ENCODE data around the gene ZNF280D. TPM values are rescaled to one million over a fixed set of nuclear protein-coding genes. Genes with fewer than 3 reads are reported as not detected.

The ZNF280D gene
- total RNA-seq, 1 donor from 2014 or later = 49.8 TPM

DNA sequence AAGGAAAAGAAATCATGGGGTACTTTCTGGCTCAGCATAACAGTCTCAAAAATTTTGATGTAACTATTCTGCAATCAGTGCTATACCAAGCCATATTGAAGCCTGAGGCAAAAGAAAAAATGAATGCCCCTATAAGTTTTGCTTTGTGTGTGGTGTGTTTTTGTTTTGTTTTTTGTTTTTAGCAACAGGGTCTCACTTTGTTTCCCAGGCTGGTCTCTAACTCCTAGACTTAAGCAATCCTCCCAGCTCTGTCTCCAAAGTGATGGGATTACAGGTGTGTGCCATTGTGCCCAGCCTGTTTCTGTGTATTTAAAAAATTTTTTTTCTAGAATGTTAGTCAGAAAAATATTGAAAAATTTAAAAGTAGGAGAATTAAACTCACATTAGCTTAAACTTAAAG, 93.2 kb downstream of the ZNF280D start:
- DNase-seq (ENCODE audit: low read depth) = no peak

- no peak for DNase-seq (ENCODE audit: low read depth)
Measured at GRCh38 chr15:56639631-56640030, 93.7 kb downstream of the ZNF280D start.

- no peak for DNase-seq (ENCODE audit: low read depth)
Measured at GRCh38 chr15:56631765-56632164, 101.5 kb downstream of the ZNF280D start.

GRCh38 chr15:56628893-56629532, 104.3 kb downstream of the ZNF280D start:
- no peak for DNase-seq (ENCODE audit: low read depth)

GRCh38 chr15:56619887-56620286, 113.4 kb downstream of the ZNF280D start:
- DNase-seq (ENCODE audit: low read depth) = no peak

- DNase-seq (ENCODE audit: low read depth) = no peak
Measured at GRCh38 chr15:56617628-56618027, 115.7 kb downstream of the ZNF280D start.

DNA sequence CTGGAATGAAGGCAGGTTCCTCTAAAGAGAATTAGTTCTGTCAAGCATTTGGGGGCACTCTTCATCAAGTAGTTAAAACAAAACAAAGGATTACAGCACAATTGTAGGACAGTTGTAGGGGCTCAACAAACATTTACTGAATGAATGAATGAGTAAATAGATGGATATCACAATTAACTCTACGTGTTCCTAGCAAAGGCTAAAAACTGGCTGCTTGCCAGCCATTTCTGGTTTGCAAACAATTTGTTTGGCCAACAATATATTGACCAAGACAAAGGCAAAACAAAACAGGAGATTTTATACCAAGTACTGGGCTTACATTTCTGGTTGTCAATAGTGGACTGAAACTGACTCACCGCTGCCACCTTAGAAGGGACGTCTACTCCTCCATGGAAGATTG, 116.8 kb downstream of the ZNF280D start:
- DNase-seq (ENCODE audit: low read depth) = no peak

GRCh38 chr15:56613811-56614210, 119.5 kb downstream of the ZNF280D start:
- no peak for DNase-seq (ENCODE audit: low read depth)

DNA sequence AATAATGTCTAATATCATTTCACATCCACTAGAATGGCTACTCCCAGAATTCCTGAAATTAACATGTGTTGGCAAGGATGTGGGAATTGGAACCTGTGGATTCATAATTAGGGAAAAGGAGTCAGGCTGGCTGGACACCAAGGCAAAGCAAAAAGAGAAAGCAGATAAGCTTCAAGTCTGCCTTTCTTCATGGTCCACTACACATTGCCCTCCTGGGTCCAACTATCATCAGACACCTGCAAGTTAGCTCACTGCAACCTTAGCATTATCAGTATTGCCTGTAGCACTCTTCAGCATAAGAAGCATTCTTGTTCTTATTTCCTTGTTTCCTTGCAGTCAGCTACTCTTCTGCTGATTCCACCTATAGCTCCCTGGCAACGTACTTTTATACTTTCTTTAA, 124.3 kb downstream of the ZNF280D start:
- DNase-seq (ENCODE audit: low read depth) = no peak

GRCh38 chr15:56608140-56608778, 125.0 kb downstream of the ZNF280D start:
- peak; percentile 22 for DNase-seq (ENCODE audit: low read depth)

- no peak for DNase-seq (ENCODE audit: low read depth)
Measured at GRCh38 chr15:56602253-56602652, 131.1 kb downstream of the ZNF280D start.

DNA sequence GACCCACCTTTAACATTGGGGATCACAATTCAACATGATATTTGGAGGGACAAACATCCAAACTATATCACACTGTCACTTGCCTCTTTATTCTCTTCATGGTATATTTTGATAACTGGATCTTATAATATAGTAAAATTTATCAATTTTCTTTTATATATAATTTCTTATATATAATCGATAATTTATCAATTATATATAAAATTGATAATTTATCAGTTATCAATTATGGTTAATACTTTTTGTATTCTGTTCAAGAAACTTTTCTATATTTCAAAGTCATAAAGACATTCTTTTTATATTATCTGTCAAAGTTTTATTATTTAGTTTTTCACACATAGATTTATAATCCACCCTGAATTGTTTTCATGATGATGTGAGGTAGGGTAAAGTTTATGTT, 132.9 kb downstream of the ZNF280D start:
- DNase-seq (ENCODE audit: low read depth) = no peak

GRCh38 chr15:56598991-56599390, 134.3 kb downstream of the ZNF280D start:
- DNase-seq (ENCODE audit: low read depth) = peak; percentile 40

DNA sequence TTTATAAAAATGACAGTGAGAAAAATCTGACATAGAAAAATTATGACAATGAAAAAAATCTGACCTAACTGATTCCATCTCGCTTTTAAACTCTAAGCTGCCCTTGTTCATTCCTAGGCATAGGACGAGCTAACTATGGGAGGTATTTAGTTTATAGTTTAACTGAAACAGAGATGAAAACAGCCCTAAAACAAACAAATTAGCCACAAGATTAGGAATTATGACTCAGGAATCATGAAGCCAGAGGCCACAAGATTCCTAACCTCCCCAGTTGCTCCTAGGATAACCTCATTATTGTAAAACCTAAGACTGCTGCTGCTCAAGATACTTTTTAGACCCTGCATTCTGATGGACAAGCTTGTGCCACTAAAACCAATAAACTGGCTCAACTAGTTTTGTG, 145.6 kb downstream of the ZNF280D start:
- peak; percentile 7 for DNase-seq (ENCODE audit: low read depth)

GRCh38 chr15:56586206-56586605, 147.1 kb downstream of the ZNF280D start:
- DNase-seq (ENCODE audit: low read depth) = peak; percentile 5

DNA sequence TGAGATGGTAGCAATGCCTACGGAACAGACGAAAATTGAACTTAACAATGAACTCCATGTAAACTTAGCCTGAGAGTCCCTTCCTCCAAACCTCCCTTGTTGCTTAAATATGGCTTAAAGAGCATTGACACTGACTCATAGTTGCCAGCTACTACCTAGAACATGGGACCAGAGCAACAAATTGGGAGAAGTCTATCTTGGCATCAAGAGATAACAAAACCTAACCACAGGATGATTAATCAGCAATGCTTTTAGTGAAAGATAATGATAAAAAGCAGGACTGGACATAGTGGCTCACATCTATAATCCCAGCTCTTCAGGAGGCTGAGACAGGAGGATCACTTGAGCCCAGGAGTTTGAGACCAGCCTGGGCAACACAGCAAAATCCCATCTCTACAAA, 150.5 kb downstream of the ZNF280D start:
- no peak for DNase-seq (ENCODE audit: low read depth)

Other genes starting within 250 kb of the ZNF280D start
- gene TCF12, start 185.1 kb upstream of the ZNF280D start, total RNA-seq = 128 and 169 TPM in 2 replicates

Measured in myocyte (in vitro differentiated cells).